NOMO-1 treated with DMSO at 0.1 percent for 48 hours (cell line): Measurements from ENCODE around the gene TMEM52.
"Not testable (repeated sequence)": the region's sequence is repeated elsewhere in the genome, so short reads cannot be mapped to it uniquely, and the experiment has no call there.

Experiments
- DNase-seq: peaks from one replicate; lab custom pipeline; 2025; ENCODE audit not compliant: unreplicated experiment; lab: John Stamatoyannopoulos, UW

TMEM52 gene

DNA sequence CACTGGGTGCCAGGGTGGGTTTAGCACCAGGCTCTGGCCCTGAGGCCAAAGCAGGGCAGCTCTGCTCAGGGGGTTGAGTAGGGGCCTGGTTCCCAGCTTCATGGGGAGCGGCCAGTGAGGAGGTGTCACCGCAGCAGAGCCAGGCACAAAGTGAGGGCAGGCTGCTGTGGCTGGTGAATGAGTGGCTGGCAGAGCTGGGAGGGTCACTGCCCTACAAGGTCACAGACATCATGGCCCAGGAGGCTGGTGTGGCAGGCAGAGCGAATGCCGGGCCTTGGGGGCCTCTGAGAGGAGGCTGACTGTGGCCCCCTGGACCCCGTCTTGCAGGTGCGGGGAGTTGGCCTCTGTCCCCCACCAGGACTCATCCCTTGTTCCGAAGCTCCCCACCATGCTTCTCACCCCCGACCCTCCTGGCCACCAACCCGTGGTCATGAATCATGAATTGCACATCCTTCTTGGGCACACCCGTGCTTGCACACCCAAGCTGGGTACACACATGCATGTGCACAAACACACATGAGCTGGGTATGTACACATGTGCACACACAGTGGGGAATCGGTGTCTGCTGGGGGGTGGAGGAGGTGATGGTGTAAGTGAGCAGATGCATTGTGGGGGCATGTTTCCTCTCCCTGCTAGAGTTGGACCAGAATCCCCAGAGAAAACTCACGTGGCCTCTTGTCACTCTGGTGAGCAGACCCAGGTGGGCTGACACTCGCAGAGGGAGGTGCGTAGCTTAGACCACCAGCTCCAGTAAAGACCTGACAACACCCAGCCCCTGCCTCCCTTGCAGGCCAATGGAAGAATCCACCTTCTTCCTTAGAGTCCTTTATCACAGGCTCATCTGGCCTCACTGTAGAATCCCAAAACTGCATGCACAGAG, 23.4 kb downstream of the TMEM52 start:
- no peak for DNase-seq

DNA sequence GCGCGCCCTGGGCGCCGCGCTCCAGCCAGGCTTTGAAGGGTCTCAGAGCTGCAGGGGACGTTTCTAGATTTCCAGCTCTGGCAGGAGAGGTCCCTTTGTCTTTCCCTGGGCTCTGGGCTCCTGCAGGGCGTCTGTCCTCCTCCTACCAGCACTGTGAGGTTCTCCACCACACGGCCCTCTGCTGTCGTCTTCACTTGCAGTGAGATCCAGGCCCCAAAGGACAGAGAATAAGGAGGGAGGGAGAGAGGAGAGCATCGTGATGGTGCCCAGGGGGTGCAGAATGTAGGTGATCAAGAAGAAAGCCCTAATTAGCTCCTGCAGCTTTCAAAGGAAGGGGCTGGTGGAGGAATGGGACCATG, 24.0 kb downstream of the TMEM52 start:
- no peak for DNase-seq

DNA sequence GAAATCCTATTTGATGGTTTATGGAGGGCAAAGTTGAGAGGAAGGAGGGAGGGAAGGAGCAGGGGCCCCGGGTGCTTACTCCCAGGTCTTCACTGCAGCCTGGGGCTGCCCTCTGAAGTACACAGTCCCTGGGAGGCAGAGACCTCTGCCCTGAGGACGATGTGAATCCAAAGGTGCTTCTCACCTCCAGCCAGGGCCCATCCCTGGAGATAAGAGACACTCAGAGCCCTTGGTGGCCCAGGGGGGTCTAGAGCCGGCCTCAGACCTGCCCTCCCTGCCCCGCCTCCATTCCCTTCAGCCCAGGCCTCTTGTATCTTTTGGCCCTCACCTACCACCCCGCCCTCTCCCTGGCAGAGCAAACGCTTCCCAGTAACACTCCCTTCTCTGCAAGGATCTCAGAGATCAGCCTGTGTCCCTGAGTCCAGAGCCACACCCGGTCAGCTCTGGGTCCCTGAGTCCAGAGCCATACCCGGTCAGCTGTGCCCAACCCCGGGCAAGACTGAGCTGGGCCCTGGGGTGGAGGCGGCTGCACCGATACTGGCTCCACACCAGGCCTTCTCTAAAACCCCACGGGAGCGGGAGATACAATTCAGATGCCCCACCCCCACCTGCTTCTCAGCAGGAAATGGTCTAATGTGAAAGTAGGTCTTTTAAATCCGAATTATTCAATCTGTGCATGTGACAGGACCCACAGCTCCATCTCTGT, 24.6 kb downstream of the TMEM52 start:
- no peak for DNase-seq

DNA sequence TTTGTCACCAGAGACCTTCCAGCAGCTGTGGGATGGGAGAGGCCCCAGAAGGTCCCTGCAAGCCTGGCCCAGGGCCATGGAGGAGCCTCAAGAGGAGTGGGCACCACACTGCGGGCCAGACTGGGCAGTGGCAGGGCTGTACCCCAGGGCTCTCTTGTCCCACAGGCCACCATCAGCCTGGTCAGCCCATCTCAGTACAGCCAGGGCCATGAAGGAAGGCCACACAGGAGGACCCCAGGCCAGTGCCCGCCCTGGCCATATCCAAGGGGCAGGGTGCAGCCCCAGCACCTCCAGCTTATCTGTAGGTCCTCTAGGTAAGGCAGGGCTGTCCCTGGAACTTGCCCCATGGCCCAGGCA, 25.1 kb downstream of the TMEM52 start:
- no peak for DNase-seq

DNA sequence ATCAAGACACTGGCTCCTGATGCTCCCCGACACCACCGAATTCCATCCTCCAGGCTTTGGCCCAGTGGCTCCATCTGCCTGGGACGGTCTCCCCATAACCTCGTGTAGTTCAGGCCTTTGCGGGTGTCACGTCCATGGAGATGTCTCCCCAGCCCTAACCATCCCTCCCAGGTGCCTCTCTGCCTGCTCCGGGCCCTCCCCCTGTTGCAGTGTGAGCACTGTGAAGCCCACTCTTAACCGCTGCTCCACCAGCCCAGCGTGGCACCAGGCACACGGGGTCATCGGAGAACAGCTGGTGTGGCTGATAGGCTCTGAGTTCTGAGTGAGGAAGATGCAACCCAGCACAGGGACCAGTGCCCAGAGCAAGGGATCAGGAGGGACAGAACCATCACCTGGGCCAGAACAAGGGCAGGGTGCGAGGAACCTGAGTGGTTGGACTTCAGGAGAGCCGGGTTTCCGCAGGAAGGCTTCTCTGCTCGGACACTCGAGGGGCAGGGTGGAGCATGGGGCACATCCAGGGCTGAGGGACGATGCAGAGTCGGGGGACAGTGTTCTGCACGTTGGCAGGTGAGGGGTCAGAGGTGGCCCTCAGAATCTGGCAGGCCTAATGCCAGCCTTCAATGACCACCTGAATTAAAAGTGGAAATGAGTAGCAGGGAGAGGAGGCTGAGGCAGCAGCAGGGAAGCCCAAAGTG, 25.6 kb downstream of the TMEM52 start:
- no peak for DNase-seq

DNA sequence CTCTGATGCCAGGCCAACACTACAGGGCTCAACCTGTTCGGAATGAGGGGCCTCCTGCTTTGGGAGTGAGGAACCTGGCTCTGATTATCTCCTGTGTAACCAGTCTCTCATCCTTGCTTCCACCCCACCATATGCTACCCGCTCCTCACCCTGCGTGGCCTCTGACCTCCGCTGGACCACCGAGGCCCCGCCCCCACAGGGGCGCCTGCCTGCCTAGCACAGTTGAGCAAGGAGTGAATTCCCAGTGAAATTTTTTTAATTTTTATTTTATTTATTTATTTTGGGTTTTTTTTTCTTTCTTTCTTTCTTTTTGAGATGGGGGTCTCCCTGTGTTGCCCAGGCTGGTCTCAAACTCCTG, 26.3 kb downstream of the TMEM52 start:
- DNase-seq, result no peak

DNA sequence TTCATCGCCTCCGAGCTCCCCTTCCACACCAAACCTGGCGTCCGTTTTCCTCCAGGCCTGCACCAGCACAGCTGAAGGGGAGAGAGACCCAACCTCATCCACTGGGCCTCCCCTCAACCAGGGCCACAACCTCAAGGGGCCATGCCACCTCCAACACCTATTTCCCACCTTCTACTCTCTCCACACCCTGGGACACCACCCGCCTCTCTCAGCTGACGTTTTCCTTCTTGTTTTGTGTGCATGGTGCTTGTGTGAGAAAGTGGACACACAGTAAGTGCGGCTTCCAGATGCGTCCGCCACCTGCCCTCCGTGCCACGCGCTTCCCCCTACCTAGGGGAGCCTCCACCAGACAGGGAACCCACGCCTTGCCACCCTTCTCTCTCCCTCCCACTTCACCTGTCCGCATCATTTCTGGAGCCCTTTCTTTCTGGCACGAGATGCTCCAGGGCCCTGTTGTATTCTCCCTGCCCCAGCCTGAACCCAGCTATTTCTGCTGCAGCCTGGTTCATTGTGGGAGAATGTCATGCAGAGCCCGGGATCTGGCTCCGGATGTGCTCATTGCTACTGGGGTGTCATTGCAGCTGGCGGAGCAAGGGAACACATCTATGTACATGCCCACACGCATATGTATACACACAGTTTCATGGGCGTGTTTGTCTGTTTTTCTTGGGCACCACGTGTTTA, 26.9 kb downstream of the TMEM52 start:
- no peak for DNase-seq

DNA sequence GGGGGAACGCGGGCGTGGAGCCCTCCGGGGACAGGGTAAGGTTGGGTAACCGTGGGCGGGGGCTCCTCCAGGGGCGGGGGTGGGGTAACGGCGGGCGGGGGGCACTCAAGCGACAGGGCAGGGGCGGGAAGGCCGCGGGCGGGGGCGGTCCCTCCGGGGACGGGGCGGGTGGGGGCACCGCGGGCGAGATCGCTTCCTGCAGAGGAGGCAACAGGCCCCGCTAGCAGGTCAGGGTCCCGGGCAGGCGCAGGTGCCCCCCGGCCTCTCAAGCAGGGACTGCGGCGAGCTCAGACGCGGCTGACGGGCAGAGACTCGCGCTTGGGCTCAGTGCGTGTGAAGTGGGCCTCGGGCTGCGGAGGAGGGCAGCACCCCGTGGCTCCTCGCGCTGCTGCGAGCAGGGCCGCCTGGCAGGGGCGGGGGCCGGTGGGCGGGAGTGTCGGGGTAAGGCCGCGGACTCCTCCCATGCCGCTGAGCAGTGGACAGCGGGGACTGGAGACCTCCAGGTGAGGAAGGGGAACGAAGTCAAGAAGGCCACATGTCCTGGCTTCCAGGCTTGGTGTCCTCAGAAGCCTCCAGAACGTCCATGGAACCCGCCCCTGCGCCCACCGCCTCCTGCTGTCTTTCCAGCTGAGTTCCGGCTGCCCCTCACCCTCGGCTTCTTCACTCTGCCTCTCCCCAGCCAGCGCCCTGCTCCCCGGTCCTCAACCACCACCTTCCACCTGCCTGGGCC, 27.6 kb downstream of the TMEM52 start:
- DNase-seq, result peak; percentile 47

DNA sequence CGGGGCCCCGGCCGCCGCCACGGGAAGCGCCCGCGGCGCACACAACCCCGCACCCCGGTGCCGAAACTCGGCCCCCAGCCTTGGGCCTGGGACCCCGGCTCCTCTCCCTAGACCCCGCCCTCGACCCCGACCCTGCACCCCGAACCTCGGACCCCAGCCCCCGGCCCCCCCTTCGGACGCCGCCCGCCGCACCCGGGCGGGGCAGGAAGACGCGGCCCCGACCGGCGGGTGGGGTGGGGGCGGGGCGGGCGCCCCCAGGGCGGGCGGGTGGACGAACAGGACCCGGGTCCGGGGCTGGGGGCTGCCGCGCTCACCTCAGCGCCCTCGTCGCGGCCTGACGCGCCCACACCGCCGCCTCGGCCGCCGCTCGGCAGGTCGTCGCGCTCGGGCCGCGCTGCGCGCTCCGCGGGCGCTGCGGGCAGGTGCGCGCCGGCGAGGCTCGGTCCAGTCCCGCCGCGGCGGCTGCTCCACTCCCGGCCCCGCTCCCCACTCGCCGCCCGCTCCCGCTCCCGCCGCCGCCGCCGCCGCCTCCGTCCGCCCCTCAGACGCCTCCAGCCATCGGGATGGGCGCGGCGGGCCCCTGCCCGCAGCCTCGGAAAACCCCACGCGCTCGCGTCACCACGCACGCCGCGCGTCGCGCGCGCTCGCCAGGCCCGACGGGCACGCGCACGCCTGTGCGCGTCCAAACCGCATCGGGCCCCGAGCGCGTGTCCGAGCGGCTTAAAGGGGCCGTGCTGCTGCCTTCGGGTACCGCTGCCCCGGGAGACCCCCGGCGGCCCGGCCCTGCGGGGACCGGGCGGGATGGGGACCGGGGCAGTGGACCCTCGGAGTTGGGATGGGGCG, 28.4 kb downstream of the TMEM52 start, which contains the start of gene GNB1:
TSS of gene GNB1 (minus strand) at position 582 of the 843 bp plus-strand sequence. CDS start 65,634 bp downstream, outside the sequence.
- peak; percentile 60 for DNase-seq

DNA sequence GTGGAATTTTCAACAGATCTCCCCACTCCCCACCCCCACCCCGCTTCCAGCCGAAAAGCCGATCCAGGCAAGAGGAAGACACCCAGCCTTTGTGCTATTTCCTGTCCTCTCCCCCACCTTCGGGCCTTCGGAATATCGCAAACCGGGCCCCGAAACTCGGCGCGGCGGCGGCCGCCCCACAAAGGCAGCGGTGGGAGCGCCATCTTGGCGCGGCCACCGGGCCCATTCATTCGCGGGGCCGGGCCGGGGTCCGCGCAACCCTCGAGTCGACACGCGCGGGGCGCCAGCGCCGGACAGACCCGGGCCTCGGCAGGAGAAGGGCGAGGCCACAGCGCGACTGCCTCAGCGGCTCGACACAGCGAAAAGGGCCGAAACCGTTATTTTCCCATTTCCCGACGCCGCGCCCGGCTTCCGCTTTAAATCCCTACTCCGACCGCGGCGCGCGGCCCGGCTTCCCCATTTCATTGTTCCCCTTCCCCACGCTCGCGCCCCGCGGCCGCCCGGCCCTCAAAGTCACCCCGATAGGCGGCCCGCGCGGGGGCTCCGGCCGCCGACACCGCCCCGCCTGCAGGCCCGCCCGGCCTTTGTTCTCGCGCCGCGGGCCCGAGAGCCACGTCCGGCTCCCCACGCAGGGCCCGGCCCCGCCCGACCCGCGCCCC, 29.1 kb downstream of the TMEM52 start:
- DNase-seq, result peak; percentile 32

DNA sequence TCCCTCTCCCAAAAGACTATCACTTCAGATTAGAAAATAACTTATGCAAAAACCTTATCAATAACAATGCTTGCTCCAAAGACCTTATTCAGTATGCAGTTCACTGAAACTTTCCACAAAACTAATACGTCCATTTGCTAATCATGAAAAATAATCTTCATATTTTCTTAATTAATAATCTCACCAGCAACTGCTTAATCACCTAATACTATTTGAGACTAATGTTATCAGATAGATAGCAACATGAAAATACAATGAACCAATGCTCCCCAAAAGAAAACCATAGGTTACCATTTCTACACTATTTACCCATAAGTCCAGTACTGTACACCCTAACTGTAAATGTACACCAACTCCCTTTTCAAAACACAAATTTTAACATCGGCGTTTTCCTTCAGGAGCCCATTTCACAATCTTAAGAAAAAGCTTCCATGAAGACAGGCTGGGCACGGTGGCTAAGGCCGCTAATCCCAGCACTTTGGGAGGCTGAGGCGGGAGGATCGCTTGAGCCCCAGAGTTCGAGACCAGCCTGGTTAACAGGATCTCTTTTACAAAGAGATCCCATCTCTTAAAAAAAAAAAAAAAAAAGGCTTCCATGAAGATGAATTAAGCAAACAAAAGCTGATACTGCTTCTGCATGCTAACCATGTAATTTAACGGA, 29.9 kb downstream of the TMEM52 start:
- no peak for DNase-seq

DNA sequence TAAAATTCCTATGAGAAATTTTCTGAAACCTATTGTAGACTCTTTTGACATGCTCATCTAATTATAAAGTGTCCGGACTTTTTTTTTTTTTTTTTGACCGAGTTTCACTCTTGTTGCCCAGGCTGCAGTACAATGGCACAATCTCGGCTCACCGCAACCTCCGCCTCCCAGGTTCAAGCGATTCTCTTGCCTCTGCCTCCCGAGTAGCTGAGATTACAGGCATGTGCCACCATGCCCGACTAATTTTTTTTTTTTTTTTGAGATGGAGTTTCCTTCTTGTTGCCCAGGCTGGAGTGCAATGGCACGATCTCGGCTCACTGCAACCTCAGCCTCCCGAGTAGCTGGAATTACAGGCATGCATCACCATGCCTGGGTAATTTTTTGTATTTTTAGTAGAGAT, 35.2 kb downstream of the TMEM52 start:
- not testable (repeated sequence) for DNase-seq

DNA sequence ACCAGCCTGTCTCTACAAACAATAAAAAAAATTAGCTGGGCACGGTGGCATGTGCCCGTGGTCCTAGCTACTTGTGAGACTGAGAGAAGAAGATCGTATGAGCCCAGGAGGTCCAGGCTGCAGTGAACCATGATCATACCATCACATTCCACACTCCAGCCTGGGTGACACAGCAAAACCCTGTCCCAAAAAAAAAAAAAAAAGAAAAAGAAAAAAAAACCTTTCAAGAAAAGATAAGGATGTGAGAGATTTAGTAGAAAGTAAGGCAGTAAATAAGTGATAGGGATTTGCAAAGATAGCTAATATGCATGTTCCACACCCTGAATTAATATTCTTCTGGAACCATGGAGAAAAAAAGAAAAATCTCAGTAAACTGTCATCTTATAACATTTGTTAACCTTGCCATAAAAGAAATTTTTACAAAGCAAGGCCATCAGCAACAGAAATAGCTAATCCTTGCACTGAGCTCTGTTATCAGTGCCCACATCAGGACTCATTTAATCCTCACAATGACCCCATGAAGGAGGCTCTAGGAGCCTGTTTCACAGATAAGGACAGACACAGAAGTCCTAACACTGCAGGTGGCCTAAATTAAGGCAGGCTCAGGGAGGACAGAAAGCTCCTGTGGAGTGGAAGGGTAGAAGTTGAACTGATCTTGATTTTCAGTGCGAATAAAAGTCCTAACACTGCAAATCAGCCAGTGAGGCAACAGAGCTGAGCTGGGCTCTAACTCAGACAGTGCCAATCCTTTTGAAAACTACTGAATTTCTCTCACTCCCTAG, 35.8 kb downstream of the TMEM52 start:
- DNase-seq, result no peak

DNA sequence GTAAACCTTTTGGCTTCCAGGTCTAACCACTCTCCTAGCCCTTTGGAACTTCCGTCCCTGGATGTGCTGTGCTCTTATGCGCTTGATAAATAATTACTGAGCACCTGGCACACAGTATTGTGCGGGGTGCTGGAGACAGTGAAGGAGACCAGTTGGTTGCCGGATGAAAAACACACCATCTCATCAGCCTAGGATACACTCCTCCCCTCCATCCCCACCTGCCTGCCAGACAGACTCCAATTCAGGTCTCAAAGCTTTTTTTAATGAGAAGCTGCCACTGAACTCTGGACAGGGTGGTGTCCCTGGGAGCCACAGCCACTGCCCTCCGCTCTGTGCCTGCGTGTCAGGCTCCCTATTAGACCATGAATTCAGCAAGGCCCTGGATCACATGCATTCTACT, 37.4 kb downstream of the TMEM52 start:
- DNase-seq, result no peak

DNA sequence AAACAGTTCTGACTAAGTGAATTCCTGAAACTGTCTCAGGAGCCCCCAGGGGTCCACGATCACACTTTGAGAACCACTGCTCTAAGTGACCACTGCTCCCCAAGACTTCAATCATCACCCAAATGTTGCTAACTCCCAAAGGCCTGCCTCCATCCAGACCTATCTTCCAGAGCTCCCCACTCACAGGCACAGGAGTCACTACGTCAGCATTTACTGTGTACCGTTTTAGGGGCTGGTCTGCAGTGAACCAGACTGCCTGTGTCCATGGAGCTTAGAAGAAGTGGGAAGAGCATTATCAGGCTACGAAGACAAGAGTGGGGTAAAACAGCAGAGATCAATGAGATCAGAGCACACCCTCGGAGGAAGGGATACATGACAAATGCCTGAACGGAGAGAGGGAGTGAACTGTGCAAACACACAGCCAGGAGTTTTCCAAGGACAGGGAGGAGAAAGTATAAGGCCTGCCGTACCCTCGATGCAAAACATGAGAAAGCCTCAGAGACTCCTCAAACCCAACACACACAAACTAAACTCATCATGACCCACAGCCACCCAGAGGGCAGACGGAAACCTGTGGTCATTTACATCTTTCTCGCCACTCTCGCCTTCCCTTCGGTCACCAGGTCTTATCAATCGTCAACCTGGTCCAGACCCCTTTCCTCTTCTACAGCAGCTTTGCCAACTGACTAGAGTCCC, 38.3 kb downstream of the TMEM52 start:
- DNase-seq, result no peak

DNA sequence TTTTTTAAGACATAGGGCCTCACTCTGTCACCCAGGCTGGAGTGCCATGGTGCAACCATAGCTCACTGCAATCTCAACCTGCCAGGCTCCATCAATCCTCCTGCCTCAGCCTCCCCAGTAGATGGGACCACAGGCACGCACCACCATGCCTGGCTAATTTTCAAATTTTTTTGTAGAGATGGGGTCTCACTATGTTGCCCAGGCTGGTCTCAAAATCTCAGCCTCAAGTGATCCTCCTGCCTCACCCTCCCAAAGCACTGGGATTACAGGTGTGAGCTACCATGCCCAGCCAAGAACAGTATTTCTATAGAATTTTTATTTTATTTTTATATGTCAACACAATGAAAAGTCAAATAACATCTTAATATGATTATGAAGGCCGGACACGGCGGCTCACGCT, 39.1 kb downstream of the TMEM52 start:
- DNase-seq, result no peak

DNA sequence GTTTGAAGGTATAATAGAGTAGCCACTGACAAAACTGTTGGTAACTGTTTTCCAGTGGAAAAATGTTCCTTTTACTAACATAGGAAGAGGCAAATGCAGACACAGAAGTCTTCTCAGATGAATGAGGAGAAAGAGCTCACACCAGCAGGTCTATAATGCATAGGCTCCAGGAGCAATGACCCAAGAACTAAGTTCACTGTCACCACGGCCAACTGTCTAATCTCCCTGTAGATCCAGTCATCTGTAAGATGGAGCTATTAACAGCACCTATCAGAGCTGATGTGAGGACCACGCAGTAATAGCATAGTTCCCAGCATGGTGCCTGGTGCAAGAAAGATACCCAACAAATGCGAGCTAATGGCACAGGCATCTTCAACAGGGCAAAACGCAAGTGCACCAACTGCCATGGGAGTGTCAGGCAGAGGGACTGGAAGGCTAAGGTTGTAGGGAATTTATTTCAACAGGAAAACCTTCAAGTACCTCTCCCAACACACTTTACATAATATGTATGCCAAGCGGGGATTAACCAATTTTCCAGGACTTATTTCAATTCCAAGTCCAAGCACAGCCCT, 41.1 kb downstream of the TMEM52 start:
- no peak for DNase-seq
